Fibroblast of lung (primary cell): ENCODE data around the gene DCPS. TPM values are rescaled to one million over a fixed set of nuclear protein-coding genes. Genes with fewer than 3 reads are reported as not detected.

Experiments
- DNase-seq, 2 donors: peaks; one replicate each; pipeline versions ENCODE4 v3.0.0 to v3.0.0-alpha.2; 2010; ENCODE audit warnings: low read depth in 2 of 2
- H2AFZ ChIP-seq: 2 replicates; pipeline ENCODE4 v1.5.1; 2012; ENCODE audit warnings: low read length, control low read depth, inconsistent platforms
- H3K27ac ChIP-seq: 2 replicates; pipeline ENCODE4 v1.5.1; 2011; ENCODE audit warnings: low read length, control low read depth; ENCODE audit not compliant: insufficient read depth
- H3K27me3 ChIP-seq: 2 replicates; pipeline ENCODE4 v1.5.1; 2011; ENCODE audit warnings: mild to moderate bottlenecking, low read length; ENCODE audit not compliant: control insufficient read depth, insufficient read depth
- H3K36me3 ChIP-seq: 2 replicates; pipeline ENCODE4 v1.5.1; 2011; ENCODE audit warnings: low read length; ENCODE audit not compliant: control insufficient read depth, insufficient read depth
- H3K4me1 ChIP-seq: 2 replicates; pipeline ENCODE4 v1.5.1; 2011; ENCODE audit warnings: low read length; ENCODE audit not compliant: control insufficient read depth, insufficient read depth; ENCODE audit errors: extremely low read depth
- H3K4me2 ChIP-seq: 2 replicates; pipeline ENCODE4 v1.5.1; 2011; ENCODE audit warnings: low read length, control low read depth; ENCODE audit not compliant: insufficient read depth; ENCODE audit errors: extremely low read depth
- H3K4me3 ChIP-seq, 4 experiments: fragments of 200-600 bp in 1 of 4; sonication (generic) in 1 of 4; replicated peaks in 1 of 4; 2 replicates each; pipeline ENCODE4 v1.5.1; 2011 to 2016; ENCODE audit warnings: low read length in 4 of 4, low read depth in 3 of 4, mild to moderate bottlenecking in 3 of 4, control low read depth in 2 of 4, inconsistent platforms in 1 of 4, mixed read lengths in 1 of 4; ENCODE audit not compliant: insufficient read depth in 1 of 4; ENCODE audit errors: control extremely low read depth in 1 of 4
- H3K79me2 ChIP-seq: 2 replicates; pipeline ENCODE4 v1.5.1; 2012; ENCODE audit warnings: mild to moderate bottlenecking, low read length, inconsistent platforms; ENCODE audit not compliant: control insufficient read depth, insufficient read depth
- H3K9ac ChIP-seq: 2 replicates; pipeline ENCODE4 v1.5.1; 2011; ENCODE audit warnings: mild to moderate bottlenecking, low read length, control low read depth; ENCODE audit not compliant: insufficient read depth
- H3K9me3 ChIP-seq: 2 replicates; pipeline ENCODE4 v1.5.1; 2012; ENCODE audit warnings: low read depth, low read length; ENCODE audit not compliant: control insufficient read depth, insufficient read depth
- H4K20me1 ChIP-seq: 2 replicates; pipeline ENCODE4 v1.5.1; 2011; ENCODE audit warnings: low read length; ENCODE audit not compliant: control insufficient read depth, insufficient read depth; ENCODE audit errors: extremely low read depth
- CTCF ChIP-seq, 2 donors: IDR thresholded peaks in 1 of 2; conservative IDR thresholded peaks in 1 of 2; 1 replicate in 1 of 2; 2 replicates in 1 of 2; pipeline ENCODE4 v1.5.1; 2011 to 2012; ENCODE audit warnings: low read length in 2 of 2, control low read depth in 1 of 2, inconsistent platforms in 1 of 2, low read depth in 1 of 2, mild to moderate bottlenecking in 1 of 2
- EZH2 ChIP-seq: IDR thresholded peaks from 2 replicates; pipeline ENCODE4 v1.5.1; 2012; ENCODE audit warnings: low read length, control low read depth, mild to moderate bottlenecking; ENCODE audit errors: missing control alignments
- polyA plus RNA-seq, 2 donors: library from polyadenylated mRNA; depleted of rRNA in 1 of 2; stranded (reverse) in 1 of 2; unstranded in 1 of 2; fragments of >200 nt; gene quantifications; 2 replicates each; pipeline ENCODE4 v1.2.1, GENCODE V29; 2011 to 2012; ENCODE audit warnings: missing spikeins in 1 of 2
- total RNA-seq: library from RNA; depleted of rRNA; stranded (reverse); fragments of >200 nt; gene quantifications from 2 replicates; pipeline ENCODE4 v1.2.1, GENCODE V29; 2014

The DCPS gene
- total and polyA plus RNA-seq, 2 donors (not counting 1 experiment from before 2014, with no cell fraction given), result 13.0 to 22.7 TPM

GRCh38 chr11:126282361-126282735 is 21.5 kb upstream of the DCPS start:
- TF ChIP-seq CTCF (conservative IDR thresholded peaks at IDR 0.05 in 1 of 2, IDR thresholded peaks at IDR 0.05 in 1 of 2; ENCODE audit: low read depth in 1 of 2, low read length in 2 of 2) (no peak), EZH2 (no peak)

GRCh38 chr11:126282736-126283591 is 20.9 kb upstream of the DCPS start, which contains the start of gene TIRAP:
TSS of gene TIRAP (plus strand) at chr11:126283093. CDS start at chr11:126290895, 7,802 bp downstream.
- Histone ChIP-seq H4K20me1 (no peaks in the 10 kb centered on the region), H3K9me3 (no peaks in the 10 kb centered on the region), H3K79me2 (no peaks in the 10 kb centered on the region), H2AFZ (peak within 1 kb of the TSS; percentile 77), H3K4me3 (peak within 1 kb of the TSS; percentile 71 to 75 (median 72)), H3K4me2 (peak within 1 kb of the TSS; percentile 82), H3K36me3 (no peaks in the 10 kb centered on the region), H3K4me1 (peaks cover 7% of the 10 kb centered on the region), H3K27me3 (no peaks in the 10 kb centered on the region), H3K27ac (peak within 1 kb of the TSS; percentile 64), H3K9ac (peak within 1 kb of the TSS; percentile 63)
- TF ChIP-seq CTCF (conservative IDR thresholded peaks at IDR 0.05 in 1 of 2, IDR thresholded peaks at IDR 0.05 in 1 of 2; ENCODE audit: low read depth in 1 of 2, low read length in 2 of 2), result no peak
- TF ChIP-seq EZH2, result no peak
- DNase-seq, result peak; percentile 52 to 61

More at GRCh38 chr11:126282361-126282735, 21.5 kb upstream of the DCPS start:
- Histone ChIP-seq H3K27me3 (no peaks in the 10 kb centered on the region), H3K4me1 (peaks cover 7% of the 10 kb centered on the region), H3K4me2 (peak overlapping the region; percentile 82), H3K9ac (peak overlapping the region; percentile 63), H3K27ac (peak overlapping the region; percentile 64), H3K9me3 (no peaks in the 10 kb centered on the region), H3K36me3 (peaks cover 1% of the 10 kb centered on the region), H3K4me3 (peak overlapping the region; percentile 44 to 73 (median 60)), H3K79me2 (no peaks in the 10 kb centered on the region), H2AFZ (peak overlapping the region; percentile 77), H4K20me1 (no peaks in the 10 kb centered on the region)
- peak; percentile 41 to 48 for DNase-seq

- H3K9ac ChIP-seq, result no peak overlapping the region
- no peaks in the 10 kb centered on the region for H3K9me3 ChIP-seq
- peak; percentile 92 to 94 for DNase-seq
- no peak for TF ChIP-seq CTCF (conservative IDR thresholded peaks at IDR 0.05 in 1 of 2, IDR thresholded peaks at IDR 0.05 in 1 of 2; ENCODE audit: low read depth in 1 of 2, low read length in 2 of 2)
- TF ChIP-seq EZH2, result no peak
- H2AFZ ChIP-seq, result no peak overlapping the region
- peaks cover 7% of the 10 kb centered on the region for H3K4me1 ChIP-seq
- H3K79me2 ChIP-seq, result no peaks in the 10 kb centered on the region
- H3K4me3 ChIP-seq, result no peak overlapping the region
- H3K27me3 ChIP-seq, result no peaks in the 10 kb centered on the region
- no peaks in the 10 kb centered on the region for H3K36me3 ChIP-seq
- H3K4me2 ChIP-seq, result peak overlapping the region; percentile 23
- no peak overlapping the region for H3K27ac ChIP-seq
- H4K20me1 ChIP-seq, result no peaks in the 10 kb centered on the region
Observed at GRCh38 chr11:126284829-126285228, 19.0 kb upstream of the DCPS start.
